HG02943 (cell line): ENCODE results near the gene B4GALT1.
A peak's percentile ranks its signal among the peaks of the same experiment; 100 is the strongest.

Experiments used
- ATAC-seq: cut with Tn5 transposase; IDR thresholded peaks from one replicate; pipeline ENCODE4 v1.9.1; 2021; ENCODE audit warnings: mild to moderate bottlenecking, low read depth, moderate library complexity; ENCODE audit not compliant: unreplicated experiment

B4GALT1 gene

DNA sequence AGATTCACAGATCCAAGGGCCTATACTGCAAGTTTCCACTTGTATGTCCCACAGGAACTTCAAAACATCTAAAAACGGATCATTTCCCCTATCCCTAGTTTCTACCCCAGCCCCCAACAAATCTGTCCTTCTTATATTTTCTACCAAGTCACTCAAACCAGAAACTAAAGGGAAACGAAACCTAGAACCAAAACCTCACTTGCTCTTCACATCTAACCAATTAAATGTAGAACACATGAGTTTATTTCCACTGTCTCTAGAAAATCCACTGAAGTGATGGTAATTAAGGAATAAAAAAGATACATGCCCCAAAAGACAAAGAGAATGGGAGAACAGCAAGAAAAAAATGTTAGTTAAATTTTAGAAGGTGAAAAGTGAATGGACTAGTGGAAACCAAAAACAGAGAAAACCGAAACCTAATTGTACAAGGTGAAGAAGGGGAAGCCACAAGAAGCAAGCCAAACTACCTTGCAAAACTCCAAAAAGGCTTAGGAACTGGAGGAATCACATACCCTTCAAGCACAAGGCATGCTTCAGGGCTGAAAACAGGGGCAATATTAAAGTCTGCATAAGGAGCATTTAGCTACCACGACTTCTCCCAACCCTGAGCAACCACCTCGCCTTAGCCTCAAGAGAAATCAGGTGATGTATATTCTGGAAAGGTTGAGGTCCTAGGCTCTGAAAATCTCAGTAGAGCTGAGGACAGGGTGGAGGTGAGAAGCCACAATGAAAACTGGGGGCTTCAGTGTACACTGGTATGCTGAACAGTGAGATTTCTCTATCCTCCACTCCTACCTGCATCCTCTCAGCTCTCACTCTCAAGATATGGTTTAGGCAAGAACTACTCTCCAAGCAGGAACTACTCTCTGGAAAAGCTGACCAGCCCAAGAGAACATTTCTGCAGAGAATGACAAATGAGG is 101.7 kb downstream of the B4GALT1 start:
- ATAC-seq = peak; percentile 68
